PFSK-1 (cell line): Measurements from ENCODE around the gene GALNT18.

Experiments
- FOXP2 ChIP-seq: optimal IDR thresholded peaks from 2 replicates; pipeline ENCODE3; 2011; ENCODE audit warnings: borderline replicate concordance, control low read depth, inconsistent platforms; ENCODE audit not compliant: insufficient read depth; ENCODE audit errors: extremely low read length, extremely low read depth
- POLR2AphosphoS5 ChIP-seq: IDR thresholded peaks from 2 replicates; pipeline ENCODE4 v1.6.1; 2012; ENCODE audit warnings: low read depth, mild to moderate bottlenecking, control low read depth, low read length, moderate library complexity
- SIN3A ChIP-seq: IDR thresholded peaks from 2 replicates; pipeline ENCODE4 v1.6.1; 2012; ENCODE audit warnings: mild to moderate bottlenecking, low read length, moderate library complexity, borderline replicate concordance; ENCODE audit not compliant: insufficient read depth
- TAF1 ChIP-seq: IDR thresholded peaks from 2 replicates; pipeline ENCODE4 v1.6.1; 2012; ENCODE audit warnings: low read length, control low read depth, borderline replicate concordance; ENCODE audit not compliant: insufficient read depth
- TF ChIP-seq, protein P1 (sequence below), 2 experiments: IDR thresholded peaks; 2 replicates each; pipeline versions ENCODE4 v1.6.1 to v1.8.0; 2011 to 2012; ENCODE audit warnings: low read depth in 2 of 2, low read length in 2 of 2, control low read depth in 1 of 2, inconsistent platforms in 1 of 2, mild to moderate bottlenecking in 1 of 2, moderate library complexity in 1 of 2; ENCODE audit not compliant: insufficient read depth in 1 of 2

The GALNT18 gene

DNA sequence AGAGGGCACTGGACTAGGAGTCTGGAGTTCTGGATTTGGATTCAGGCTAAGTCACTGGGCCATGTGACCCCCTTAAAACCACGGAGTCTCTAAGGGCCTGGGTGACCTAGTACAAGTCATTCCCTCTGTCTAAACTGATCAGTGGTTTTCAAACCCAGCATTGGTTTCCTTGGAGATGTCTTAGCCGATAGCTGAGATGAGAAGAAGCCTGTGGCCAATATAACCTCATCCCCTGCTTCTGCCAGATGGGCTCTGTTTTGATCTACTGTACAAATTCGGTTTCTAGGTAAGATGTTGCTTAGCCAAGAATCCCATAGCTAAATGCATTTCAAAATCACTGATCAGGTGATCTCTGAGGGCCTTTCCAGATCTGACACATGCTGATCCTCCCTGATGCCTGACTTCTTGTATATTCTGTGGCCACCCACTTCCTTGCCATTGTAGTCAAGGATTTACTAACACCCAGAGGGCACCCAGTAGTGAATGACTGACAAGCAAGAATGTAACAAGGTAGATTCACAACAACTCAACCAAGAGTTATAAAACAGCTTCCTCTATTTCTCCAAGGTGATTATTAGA is 53.1 kb downstream of the GALNT18 start:
- TF ChIP-seq, protein P1, sequence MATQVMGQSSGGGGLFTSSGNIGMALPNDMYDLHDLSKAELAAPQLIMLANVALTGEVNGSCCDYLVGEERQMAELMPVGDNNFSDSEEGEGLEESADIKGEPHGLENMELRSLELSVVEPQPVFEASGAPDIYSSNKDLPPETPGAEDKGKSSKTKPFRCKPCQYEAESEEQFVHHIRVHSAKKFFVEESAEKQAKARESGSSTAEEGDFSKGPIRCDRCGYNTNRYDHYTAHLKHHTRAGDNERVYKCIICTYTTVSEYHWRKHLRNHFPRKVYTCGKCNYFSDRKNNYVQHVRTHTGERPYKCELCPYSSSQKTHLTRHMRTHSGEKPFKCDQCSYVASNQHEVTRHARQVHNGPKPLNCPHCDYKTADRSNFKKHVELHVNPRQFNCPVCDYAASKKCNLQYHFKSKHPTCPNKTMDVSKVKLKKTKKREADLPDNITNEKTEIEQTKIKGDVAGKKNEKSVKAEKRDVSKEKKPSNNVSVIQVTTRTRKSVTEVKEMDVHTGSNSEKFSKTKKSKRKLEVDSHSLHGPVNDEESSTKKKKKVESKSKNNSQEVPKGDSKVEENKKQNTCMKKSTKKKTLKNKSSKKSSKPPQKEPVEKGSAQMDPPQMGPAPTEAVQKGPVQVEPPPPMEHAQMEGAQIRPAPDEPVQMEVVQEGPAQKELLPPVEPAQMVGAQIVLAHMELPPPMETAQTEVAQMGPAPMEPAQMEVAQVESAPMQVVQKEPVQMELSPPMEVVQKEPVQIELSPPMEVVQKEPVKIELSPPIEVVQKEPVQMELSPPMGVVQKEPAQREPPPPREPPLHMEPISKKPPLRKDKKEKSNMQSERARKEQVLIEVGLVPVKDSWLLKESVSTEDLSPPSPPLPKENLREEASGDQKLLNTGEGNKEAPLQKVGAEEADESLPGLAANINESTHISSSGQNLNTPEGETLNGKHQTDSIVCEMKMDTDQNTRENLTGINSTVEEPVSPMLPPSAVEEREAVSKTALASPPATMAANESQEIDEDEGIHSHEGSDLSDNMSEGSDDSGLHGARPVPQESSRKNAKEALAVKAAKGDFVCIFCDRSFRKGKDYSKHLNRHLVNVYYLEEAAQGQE (IDR thresholded peaks at IDR 0.05; ENCODE audit: insufficient read depth in 1 of 2, low read depth in 2 of 2, low read length in 2 of 2), result no peak
- TF ChIP-seq POLR2AphosphoS5, result no peak
- no peak for TF ChIP-seq FOXP2
- TF ChIP-seq TAF1, result no peak
- TF ChIP-seq SIN3A, result no peak

DNA sequence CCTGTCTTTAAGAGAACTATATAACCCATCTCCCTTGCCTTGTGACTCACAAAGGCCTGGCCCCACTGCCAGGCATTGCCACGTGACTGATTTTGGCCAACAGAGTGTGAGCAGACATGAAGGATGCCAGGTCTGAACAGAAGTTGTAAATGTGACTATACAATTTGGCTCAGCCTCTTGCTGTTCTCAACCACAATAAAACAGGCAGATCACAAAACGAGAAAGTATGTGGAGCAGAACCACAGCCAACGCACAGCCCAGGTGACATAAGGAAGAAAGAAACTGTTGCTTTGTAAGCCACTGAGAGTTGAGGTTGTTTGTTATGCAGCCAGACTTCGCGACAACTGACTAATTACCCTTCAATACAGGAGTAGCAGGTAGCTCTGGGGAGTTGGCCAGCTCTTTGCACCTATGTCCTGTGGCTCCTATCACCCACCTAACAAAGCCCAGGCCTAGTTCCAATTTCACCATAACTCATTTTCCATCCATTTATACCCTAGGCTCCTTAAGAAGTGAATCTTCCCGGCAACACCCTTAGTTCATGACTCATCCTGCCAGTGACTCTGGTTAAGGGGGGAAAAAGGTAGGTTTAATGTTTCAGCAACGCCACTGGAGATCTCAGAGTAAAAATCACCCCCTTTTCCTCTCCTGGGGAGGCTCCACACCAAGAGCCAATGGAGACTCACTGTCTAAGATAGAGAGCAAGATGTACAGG is 53.7 kb downstream of the GALNT18 start:
- TF ChIP-seq SIN3A (no peak), TAF1 (no peak), FOXP2 (no peak), POLR2AphosphoS5 (no peak)
- TF ChIP-seq, protein P1 (IDR thresholded peaks at IDR 0.05; ENCODE audit: insufficient read depth in 1 of 2, low read depth in 2 of 2, low read length in 2 of 2), result no peak

DNA sequence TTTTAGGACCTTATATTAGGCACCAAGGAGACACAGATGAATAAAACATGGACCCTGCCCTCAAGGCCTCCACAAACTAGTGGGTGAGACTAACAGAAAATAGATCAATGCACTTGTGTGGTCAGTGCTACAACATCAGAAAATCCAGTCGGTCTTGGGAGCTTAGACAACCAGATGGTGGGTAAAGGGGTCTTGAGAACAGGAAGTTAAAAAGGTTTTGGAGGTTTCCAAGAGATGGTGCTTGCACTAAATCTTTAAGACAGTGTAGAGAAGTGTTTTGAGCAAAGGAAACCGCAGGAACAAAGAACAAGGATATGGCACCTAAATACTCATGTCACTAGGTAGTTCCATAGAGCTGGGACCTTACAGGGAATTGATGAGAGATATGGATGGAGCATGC is 56.2 kb downstream of the GALNT18 start:
- TF ChIP-seq TAF1, result no peak
- TF ChIP-seq POLR2AphosphoS5, result no peak
- TF ChIP-seq, protein P1 (IDR thresholded peaks at IDR 0.05; ENCODE audit: insufficient read depth in 1 of 2, low read depth in 2 of 2, low read length in 2 of 2), result no peak

DNA sequence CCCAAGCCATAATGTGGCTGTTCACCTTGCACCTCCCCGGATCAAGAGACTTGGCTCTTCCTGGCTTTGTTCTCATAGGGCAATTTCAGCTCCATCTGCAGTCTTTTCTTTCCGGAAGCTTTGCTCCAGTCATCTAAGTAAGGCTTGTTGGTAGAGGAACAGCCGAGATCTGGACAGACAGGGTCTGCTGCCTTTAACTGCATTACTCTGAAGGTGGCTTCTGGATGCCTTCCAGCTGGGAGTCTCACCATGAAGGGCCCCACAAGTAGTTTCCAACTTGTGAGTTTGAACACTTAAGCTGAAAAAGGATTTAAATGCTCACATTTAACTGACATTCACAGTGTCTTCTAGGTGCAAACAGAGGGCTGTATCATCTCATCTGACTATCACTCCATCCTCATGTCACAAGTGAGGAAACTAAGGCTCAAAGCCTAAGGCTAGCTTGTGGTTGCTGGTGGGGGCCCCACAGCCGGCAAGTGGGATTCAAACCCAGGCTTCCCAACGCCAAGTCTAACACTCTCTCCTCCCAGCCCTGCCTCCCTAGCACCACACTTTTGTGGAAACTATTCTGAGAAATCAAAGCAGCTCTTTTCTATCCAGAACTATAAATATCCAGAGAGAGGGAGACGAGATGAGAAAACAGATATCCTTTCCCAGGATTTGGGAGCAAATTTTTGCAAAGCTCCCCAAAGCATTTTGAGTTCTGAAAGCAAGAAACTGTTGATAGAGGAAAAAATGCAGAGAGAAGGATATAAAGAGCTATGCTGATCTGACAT is 58.4 kb downstream of the GALNT18 start:
- TF ChIP-seq TAF1, result no peak
- no peak for TF ChIP-seq POLR2AphosphoS5
- TF ChIP-seq FOXP2, result no peak
- TF ChIP-seq SIN3A, result no peak
- TF ChIP-seq, protein P1 (IDR thresholded peaks at IDR 0.05; ENCODE audit: insufficient read depth in 1 of 2, low read depth in 2 of 2, low read length in 2 of 2), result no peak
